DMS53 treated with DMSO at 0.1 percent for 48 hours (cell line): ENCODE data around the gene ZBTB25.
A peak's percentile ranks its signal among the peaks of the same experiment; 100 is the strongest.
"Not testable (repeated sequence)": the region's sequence is repeated elsewhere in the genome, so short reads cannot be mapped to it uniquely, and the experiment has no call there.

Experiments used
- DNase-seq: peaks from one replicate; lab custom pipeline; 2025; ENCODE audit not compliant: unreplicated experiment; lab: John Stamatoyannopoulos, UW

Gene ZBTB25

GRCh38 chr14:64503434-64504309 lies at the start of gene ZBTB25:
Gene ZBTB25 (minus strand): TSS chr14:64503838. CDS start chr14:64490533, 13,305 bp downstream.
- peak; percentile 43 for DNase-seq

- no peak for DNase-seq
Observed at GRCh38 chr14:64550621-64551333, 47.1 kb upstream of the ZBTB25 start.

- DNase-seq: peak; percentile 38
Observed at GRCh38 chr14:64549791-64550620, 46.4 kb upstream of the ZBTB25 start, which contains the start of gene PPP1R36. Gene PPP1R36 (plus strand): TSS chr14:64549961. CDS start chr14:64549998, 37 bp downstream.

- no peak for DNase-seq
Observed at GRCh38 chr14:64549016-64549415, 45.4 kb upstream of the ZBTB25 start.

- DNase-seq: no peak
Observed at GRCh38 chr14:64544607-64545312, 41.1 kb upstream of the ZBTB25 start.

GRCh38 chr14:64542836-64543201 lies 39.2 kb upstream of the ZBTB25 start:
- no peak for DNase-seq

GRCh38 chr14:64541972-64542835 lies 38.6 kb upstream of the ZBTB25 start:
- no peak for DNase-seq

GRCh38 chr14:64541261-64541971 lies 37.8 kb upstream of the ZBTB25 start:
- DNase-seq: no peak

GRCh38 chr14:64540208-64541202 lies 36.9 kb upstream of the ZBTB25 start, which contains the start of gene HSPA2:
Gene HSPA2 (plus strand): TSS chr14:64540741. CDS start chr14:64540850, 109 bp downstream.
- DNase-seq: peak; percentile 96

GRCh38 chr14:64536488-64537245 lies 33.0 kb upstream of the ZBTB25 start:
- no peak for DNase-seq

GRCh38 chr14:64531567-64531966 lies 27.9 kb upstream of the ZBTB25 start:
- DNase-seq: no peak

GRCh38 chr14:64525354-64525753 lies 21.7 kb upstream of the ZBTB25 start:
- no peak for DNase-seq

- DNase-seq: no peak
Observed at GRCh38 chr14:64522591-64523355, 19.1 kb upstream of the ZBTB25 start.

GRCh38 chr14:64520699-64521098 lies 17.1 kb upstream of the ZBTB25 start:
- no peak for DNase-seq

GRCh38 chr14:64518229-64518628 lies 14.6 kb upstream of the ZBTB25 start:
- no peak for DNase-seq

GRCh38 chr14:64517667-64518066 lies 14.0 kb upstream of the ZBTB25 start:
- not testable (repeated sequence) for DNase-seq
